Breast epithelium (tissue), 4 donors: ENCODE data around the gene MAP7D3. TPM values are rescaled to one million over a fixed set of nuclear protein-coding genes. Genes with fewer than 3 reads are reported as not detected.

ENCODE experiments used
- DNase-seq, 2 donors: peaks; one replicate each; pipeline ENCODE4 v3.0.0-alpha.2; 2019; ENCODE audit warnings: low spot score in 2 of 2
- H3K27ac ChIP-seq, 2 donors: fragments of 200-600 bp; sonication (generic) in 1 of 2; one replicate each; pipeline ENCODE4 v1.5.1; 2016 to 2019; ENCODE audit warnings: mild to moderate bottlenecking in 1 of 2
- H3K27me3 ChIP-seq, 2 donors: fragments of 200-600 bp; sonication (generic) in 1 of 2; one replicate each; pipeline versions ENCODE4 v1.5.1 to v1.6.0; 2017 to 2019; ENCODE audit warnings: control low read depth in 1 of 2, mild to moderate bottlenecking in 1 of 2
- H3K36me3 ChIP-seq: fragments of 200-600 bp; one replicate; pipeline ENCODE4 v1.5.1; 2019
- H3K4me1 ChIP-seq, 2 donors: fragments of 200-600 bp; sonication (generic); one replicate each; pipeline ENCODE4 v1.5.1; 2016 to 2019; ENCODE audit warnings: control low read depth in 1 of 2
- H3K4me3 ChIP-seq, 3 donors: fragments of 200-600 bp; sonication (generic); 1 replicate in 2 of 3; 2 replicates in 1 of 3; pipeline ENCODE4 v1.5.1; 2016 to 2019; ENCODE audit warnings: mild to moderate bottlenecking in 3 of 3, moderate library complexity in 2 of 3
- H3K9me3 ChIP-seq, 2 donors: fragments of 200-600 bp; sonication (generic) in 1 of 2; one replicate each; pipeline ENCODE4 v1.5.1; 2016 to 2019; ENCODE audit warnings: control low read depth in 1 of 2
- POLR2A ChIP-seq: fragments of 450-650 bp; IDR thresholded peaks from one replicate; pipeline ENCODE4 v1.6.1; 2016; ENCODE audit warnings: antibody characterized with exemption, mild to moderate bottlenecking, moderate library complexity
- POLR2AphosphoS5 ChIP-seq, 3 donors: sonication (generic); formaldehyde crosslinking; IDR thresholded peaks; one replicate each; pipeline ENCODE4 v1.6.1; 2017; ENCODE audit warnings: antibody characterized with exemption in 3 of 3
- intact Hi-C: fragments of 100-400 bp; cut with DNase I; formaldehyde crosslinking; loops from one replicate; pipeline ENCODE4 v1.15.1; 2023; ENCODE audit warnings: low total_unique reads
- total RNA-seq, 3 donors: library from RNA; depleted of rRNA; stranded (reverse); fragments of >200 nt; gene quantifications; one replicate each; pipeline ENCODE4 v1.1.0, GENCODE V29; 2016
- TF ChIP-seq, protein P1 (sequence below), 3 donors: fragments of 450-650 bp; IDR thresholded peaks; one replicate each; pipeline ENCODE4 v1.5.1; 2016 to 2017; ENCODE audit warnings: antibody characterized with exemption in 3 of 3, mild to moderate bottlenecking in 3 of 3, moderate library complexity in 3 of 3

The MAP7D3 gene
- total RNA-seq, 3 donors from 2014 or later: 10.5 to 48.5 (median 19.3) TPM

DNA sequence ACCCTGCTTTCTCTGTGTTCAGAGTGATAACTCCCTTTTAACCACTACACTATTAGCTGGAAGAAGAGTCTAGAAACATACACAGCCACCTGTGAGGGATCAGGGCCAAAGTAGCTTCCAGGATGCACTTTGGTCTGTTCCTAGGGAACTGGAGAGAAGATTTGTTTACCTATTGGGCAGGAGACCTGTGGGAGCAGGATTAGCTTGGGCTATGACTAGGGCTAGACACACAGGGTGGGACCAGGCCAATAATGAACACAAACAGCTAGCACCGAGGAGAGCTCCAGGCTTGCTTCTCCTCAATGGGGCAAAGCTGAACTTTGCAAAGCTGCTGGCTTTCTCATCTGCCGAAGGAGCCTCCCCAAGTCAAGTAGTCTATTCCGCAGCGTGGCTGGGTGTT is 24.4 kb upstream of the MAP7D3 start:
- Histone ChIP-seq H3K4me1 (no peaks in the 10 kb centered on the region), H3K4me3 (no peak overlapping the region), H3K27ac (no peak overlapping the region), H3K36me3 (no peaks in the 10 kb centered on the region), H3K27me3 (peaks cover 0 to 42% of the 10 kb centered on the region in 2 donors), H3K9me3 (no peaks in the 10 kb centered on the region)
- DNase-seq: no peak
- TF ChIP-seq POLR2A (no peak), POLR2AphosphoS5 (IDR thresholded peaks at IDR 0.05) (no peak)
- TF ChIP-seq, protein P1, sequence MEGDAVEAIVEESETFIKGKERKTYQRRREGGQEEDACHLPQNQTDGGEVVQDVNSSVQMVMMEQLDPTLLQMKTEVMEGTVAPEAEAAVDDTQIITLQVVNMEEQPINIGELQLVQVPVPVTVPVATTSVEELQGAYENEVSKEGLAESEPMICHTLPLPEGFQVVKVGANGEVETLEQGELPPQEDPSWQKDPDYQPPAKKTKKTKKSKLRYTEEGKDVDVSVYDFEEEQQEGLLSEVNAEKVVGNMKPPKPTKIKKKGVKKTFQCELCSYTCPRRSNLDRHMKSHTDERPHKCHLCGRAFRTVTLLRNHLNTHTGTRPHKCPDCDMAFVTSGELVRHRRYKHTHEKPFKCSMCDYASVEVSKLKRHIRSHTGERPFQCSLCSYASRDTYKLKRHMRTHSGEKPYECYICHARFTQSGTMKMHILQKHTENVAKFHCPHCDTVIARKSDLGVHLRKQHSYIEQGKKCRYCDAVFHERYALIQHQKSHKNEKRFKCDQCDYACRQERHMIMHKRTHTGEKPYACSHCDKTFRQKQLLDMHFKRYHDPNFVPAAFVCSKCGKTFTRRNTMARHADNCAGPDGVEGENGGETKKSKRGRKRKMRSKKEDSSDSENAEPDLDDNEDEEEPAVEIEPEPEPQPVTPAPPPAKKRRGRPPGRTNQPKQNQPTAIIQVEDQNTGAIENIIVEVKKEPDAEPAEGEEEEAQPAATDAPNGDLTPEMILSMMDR (IDR thresholded peaks at IDR 0.05): no peak
- intact Hi-C loops: loop anchor here (5.0 kb wide), 1 partner anchor 412 kb away; no protein-coding TSS in a partner anchor

DNA sequence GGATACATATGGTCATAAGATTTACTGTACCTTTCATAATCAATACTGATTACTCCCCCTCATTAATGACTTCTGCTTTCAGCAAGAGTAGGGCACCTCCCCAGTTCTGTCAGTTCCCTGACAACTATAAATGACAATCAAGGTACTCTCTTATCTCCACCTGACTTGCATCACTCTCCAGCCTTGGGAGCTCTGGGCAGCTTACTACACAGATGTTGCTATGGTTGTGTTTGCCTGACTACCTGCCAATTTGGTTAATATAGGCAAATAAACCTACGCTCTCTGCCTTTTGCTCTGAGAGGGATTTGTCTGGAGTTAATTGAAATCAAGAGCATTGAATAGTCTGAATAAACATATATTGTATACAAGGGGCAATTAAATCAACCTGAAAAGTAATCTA is 22.8 kb upstream of the MAP7D3 start:
- DNase-seq: no peak
- intact Hi-C loops: no loop called here
- H3K9me3 ChIP-seq: no peaks in the 10 kb centered on the region
- peaks cover 0 to 30% of the 10 kb centered on the region in 2 donors for H3K27me3 ChIP-seq
- no peak overlapping the region for H3K4me3 ChIP-seq
- TF ChIP-seq POLR2AphosphoS5 (IDR thresholded peaks at IDR 0.05) (no peak), POLR2A (no peak)
- TF ChIP-seq, protein P1 (IDR thresholded peaks at IDR 0.05): no peak
- no peaks in the 10 kb centered on the region for H3K36me3 ChIP-seq
- H3K4me1 ChIP-seq: no peaks in the 10 kb centered on the region
- H3K27ac ChIP-seq: no peak overlapping the region

DNA sequence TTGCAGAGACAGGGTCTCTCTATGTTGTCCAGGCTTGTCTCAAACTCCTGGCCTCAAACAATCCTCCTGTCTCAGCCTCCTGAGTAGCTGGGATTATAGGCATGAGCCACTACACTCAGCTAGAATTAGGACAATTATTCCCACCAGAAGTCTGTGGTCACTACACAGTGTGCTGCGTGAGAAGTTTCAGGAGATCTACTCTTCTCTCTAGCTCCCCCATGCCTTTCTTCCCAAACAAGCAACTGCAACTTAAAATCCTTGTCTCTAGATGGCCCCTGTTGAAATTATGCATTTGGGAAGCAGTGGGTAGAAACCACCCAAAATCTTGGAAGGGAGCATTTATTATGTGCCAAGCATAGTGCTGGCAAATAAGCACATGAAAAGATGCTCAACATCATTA is 21.1 kb upstream of the MAP7D3 start:
- Histone ChIP-seq H3K4me3 (no peak overlapping the region), H3K9me3 (no peaks in the 10 kb centered on the region), H3K4me1 (no peaks in the 10 kb centered on the region), H3K27me3 (peaks cover 0 to 13% of the 10 kb centered on the region in 2 donors), H3K27ac (no peak overlapping the region), H3K36me3 (no peaks in the 10 kb centered on the region)
- intact Hi-C loops: no loop called here
- no peak for TF ChIP-seq POLR2AphosphoS5 (IDR thresholded peaks at IDR 0.05)
- TF ChIP-seq, protein P1 (IDR thresholded peaks at IDR 0.05): no peak
- TF ChIP-seq POLR2A: no peak
- DNase-seq: no peak

DNA sequence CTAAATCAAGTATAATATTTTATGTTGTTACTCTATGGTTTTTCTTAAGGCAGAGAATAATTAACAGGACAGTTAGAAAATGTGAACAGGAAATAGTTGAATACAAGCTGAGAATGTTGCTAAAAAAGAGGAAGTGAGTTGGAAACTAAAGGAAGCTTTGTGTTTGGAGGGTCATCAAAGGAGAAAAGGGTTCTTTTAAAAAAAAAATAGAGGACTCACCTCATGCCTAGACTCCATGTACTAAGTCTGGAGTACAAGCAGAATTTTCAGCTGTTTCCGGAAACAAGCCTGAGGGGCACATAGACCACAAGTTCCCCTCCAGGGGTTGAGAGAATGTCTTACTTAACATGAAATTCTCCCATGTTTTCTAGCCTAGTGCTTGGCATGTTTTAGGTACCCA is 20.1 kb upstream of the MAP7D3 start:
- Histone ChIP-seq H3K4me1 (no peaks in the 10 kb centered on the region), H3K27me3 (peaks cover 0 to 6% of the 10 kb centered on the region in 2 donors), H3K27ac (no peak overlapping the region), H3K9me3 (no peaks in the 10 kb centered on the region), H3K36me3 (no peaks in the 10 kb centered on the region), H3K4me3 (no peak overlapping the region)
- TF ChIP-seq, protein P1 (IDR thresholded peaks at IDR 0.05): no peak
- TF ChIP-seq POLR2AphosphoS5 (IDR thresholded peaks at IDR 0.05) (no peak), POLR2A (no peak)
- intact Hi-C loops: no loop called here
- DNase-seq: no peak

DNA sequence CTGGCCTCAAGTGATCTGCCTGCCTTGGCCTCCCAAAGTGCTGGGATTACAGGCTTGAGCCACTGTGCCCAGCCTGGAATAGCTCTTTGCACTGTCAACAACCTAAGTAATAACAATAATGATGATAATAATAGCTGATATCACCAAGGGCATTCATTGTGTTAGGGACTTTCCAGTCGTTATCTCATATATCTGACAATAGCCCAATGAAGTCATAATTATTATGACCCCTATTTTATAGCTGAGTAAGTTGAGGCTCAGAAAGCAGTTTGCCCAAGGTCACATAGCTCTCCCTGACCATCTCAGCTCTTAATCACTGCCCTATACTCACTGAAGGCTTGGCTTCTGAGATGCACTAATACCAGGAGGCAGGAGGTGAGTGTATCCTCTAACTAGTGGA is 18.7 kb upstream of the MAP7D3 start:
- Histone ChIP-seq H3K9me3 (no peaks in the 10 kb centered on the region), H3K4me1 (no peaks in the 10 kb centered on the region), H3K4me3 (no peak overlapping the region), H3K27ac (no peak overlapping the region), H3K27me3 (peaks cover 0 to 11% of the 10 kb centered on the region in 2 donors), H3K36me3 (no peaks in the 10 kb centered on the region)
- intact Hi-C loops: no loop called here
- no peak for DNase-seq
- TF ChIP-seq POLR2AphosphoS5 (IDR thresholded peaks at IDR 0.05) (no peak), POLR2A (no peak)
- TF ChIP-seq, protein P1 (IDR thresholded peaks at IDR 0.05): no peak
